A549 (cell line): ENCODE measurements around the gene PLXND1. TPM values are rescaled to one million over a fixed set of nuclear protein-coding genes. Genes with fewer than 3 reads are reported as not detected.

Experiments used
- ATAC-seq, 2 experiments: fragments of 200-7000 bp in 1 of 2; fragments of >200 bp in 1 of 2; cut with Nextera tagmentation in 1 of 2; cut with Tn5 transposase in 1 of 2; 3 replicates each; pipeline versions ENCODE4 v1.8.0 to v1.9.1; 2018 to 2020; ENCODE audit warnings: mild to moderate bottlenecking in 1 of 2, moderate library complexity in 1 of 2
- CTCF ChIA-PET: fragments of 300-600 bp; sonication (Branson Sonifier 250); formaldehyde crosslinking; extraction: SDS; loops from one replicate; lab custom pipeline; 2021; ENCODE audit warnings: antibody characterized with exemption, inconsistent platforms; lab: Yijun Ruan, JAX
- POLR2A ChIA-PET: fragments of 350-600 bp; formaldehyde crosslinking; extraction: SDS; loops from one replicate; lab custom pipeline; 2021; ENCODE audit warnings: antibody characterized with exemption, inconsistent platforms; lab: Yijun Ruan, JAX
- DNase-seq, 2 experiments: peaks; one replicate each; pipeline versions ENCODE4 v3.0.0 to v3.0.0-alpha.2; 2011 to 2016; ENCODE audit warnings: low read depth in 1 of 2, low spot score in 1 of 2
- FAIRE-seq: peaks from 2 replicates; lab custom pipeline; 2011; peaks lifted over from hg19 to GRCh38; lab: Jason Lieb, UNC
- H3K27ac ChIP-seq, 2 experiments: fragments of >200 bp; sonication (Bioruptor Twin); formaldehyde crosslinking; 3 replicates each; pipeline ENCODE4 v1.5.1; 2016 to 2017
- H3K4me1 ChIP-seq: fragments of >200 bp; sonication (Bioruptor Twin); formaldehyde crosslinking; 3 replicates; pipeline ENCODE4 v1.6.1; 2016
- H3K4me2 ChIP-seq: fragments of >200 bp; sonication (Bioruptor Twin); formaldehyde crosslinking; 3 replicates; pipeline ENCODE4 v1.6.1; 2016
- H3K4me3 ChIP-seq: fragments of >200 bp; sonication (Bioruptor Twin); formaldehyde crosslinking; 3 replicates; pipeline ENCODE4 v1.5.1; 2016
- H3K9me3 ChIP-seq: fragments of >200 bp; sonication (Bioruptor Twin); formaldehyde crosslinking; 3 replicates; pipeline ENCODE4 v1.6.1; 2016
- ATOH8 ChIP-seq: fragments of 250-450 bp; sonication (Bioruptor Pico); IDR thresholded peaks from 2 replicates; pipeline ENCODE4 v1.5.0; 2020; ENCODE audit warnings: low read depth, mild to moderate bottlenecking, moderate library complexity
- BCL3 ChIP-seq: fragments of >200 bp; sonication (Bioruptor Twin); formaldehyde crosslinking; IDR thresholded peaks from 3 replicates; pipeline ENCODE4 v1.6.1; 2016
- BHLHE40 ChIP-seq: IDR thresholded peaks from 2 replicates; pipeline ENCODE4 v1.6.1; 2012; ENCODE audit warnings: low read depth, low read length, inconsistent platforms
- CHD2 ChIP-seq: fragments of 150-350 bp; IDR thresholded peaks from 2 replicates; pipeline ENCODE4 v1.6.1; 2014; ENCODE audit warnings: low read length; ENCODE audit not compliant: partially characterized antibody
- EHMT2 ChIP-seq: fragments of 200-600 bp; sonication (generic); IDR thresholded peaks from 2 replicates; pipeline ENCODE4 v1.6.1; 2016; ENCODE audit warnings: antibody characterized with exemption, low read depth, mild to moderate bottlenecking, moderate library complexity
- ELK1 ChIP-seq: fragments of 150-350 bp; IDR thresholded peaks from 2 replicates; pipeline ENCODE4 v1.6.1; 2014; ENCODE audit warnings: low read depth, mild to moderate bottlenecking, low read length
- EP300 ChIP-seq, 2 experiments: fragments of >200 bp; sonication (Bioruptor Twin); formaldehyde crosslinking; IDR thresholded peaks; 2 replicates in 1 of 2; 3 replicates in 1 of 2; pipeline ENCODE4 v1.6.1; 2016 to 2017
- FOSB ChIP-seq: fragments of 250-450 bp; sonication (Bioruptor Pico); IDR thresholded peaks from 2 replicates; pipeline ENCODE4 v1.5.0; 2020; ENCODE audit warnings: mild to moderate bottlenecking, moderate library complexity
- GATA3 ChIP-seq: IDR thresholded peaks from 2 replicates; pipeline ENCODE4 v1.6.1; 2012; ENCODE audit warnings: borderline replicate concordance
- JUN ChIP-seq, 2 experiments: fragments of >200 bp; sonication (Bioruptor Twin); formaldehyde crosslinking; IDR thresholded peaks; 2 replicates in 1 of 2; 3 replicates in 1 of 2; pipeline ENCODE4 v1.6.1; 2016 to 2017
- KDM5A ChIP-seq: fragments of 200-600 bp; sonication (generic); IDR thresholded peaks from 2 replicates; pipeline ENCODE4 v1.6.1; 2016; ENCODE audit warnings: antibody characterized with exemption, mild to moderate bottlenecking
- MAX ChIP-seq: IDR thresholded peaks from 2 replicates; pipeline ENCODE4 v1.6.1; 2012
- MYC ChIP-seq: IDR thresholded peaks from 2 replicates; pipeline ENCODE4 v1.6.1; 2012; ENCODE audit warnings: mild to moderate bottlenecking, inconsistent platforms, low read length, improper control_type of control experiment, borderline replicate concordance
- NFE2L2 ChIP-seq: fragments of 150-350 bp; conservative IDR thresholded peaks from 2 replicates; pipeline ENCODE4 v1.6.1; 2014; ENCODE audit warnings: low read length
- PBX3 ChIP-seq: IDR thresholded peaks from 2 replicates; pipeline ENCODE4 v1.6.1; 2012
- PHF8 ChIP-seq: fragments of 200-600 bp; sonication (generic); IDR thresholded peaks from 2 replicates; pipeline ENCODE4 v1.6.1; 2016; ENCODE audit warnings: low read depth, mild to moderate bottlenecking, antibody characterized with exemption, moderate library complexity, borderline replicate concordance
- POLR2A ChIP-seq: IDR thresholded peaks from 2 replicates; pipeline ENCODE4 v1.6.1; 2012; ENCODE audit warnings: mild to moderate bottlenecking, low read length
- POLR2AphosphoS2 ChIP-seq: conservative IDR thresholded peaks from 2 replicates; pipeline ENCODE4 v1.6.1; 2012; ENCODE audit warnings: low read length, improper control_type of control experiment, inconsistent platforms
- RARB ChIP-seq: fragments of 250-450 bp; sonication (Bioruptor Pico); IDR thresholded peaks from 2 replicates; pipeline ENCODE4 v1.8.0; 2021; ENCODE audit warnings: mild to moderate bottlenecking, moderate library complexity
- RCOR1 ChIP-seq: fragments of 150-350 bp; IDR thresholded peaks from 2 replicates; pipeline ENCODE4 v1.6.1; 2014; ENCODE audit warnings: antibody characterized with exemption, low read length, low read depth
- REST ChIP-seq: fragments of 200-600 bp; sonication (generic); IDR thresholded peaks from 2 replicates; pipeline ENCODE4 v1.6.1; 2016; ENCODE audit warnings: antibody characterized with exemption, mild to moderate bottlenecking, moderate library complexity
- RFX5 ChIP-seq: fragments of 450-650 bp; IDR thresholded peaks from 2 replicates; pipeline ENCODE4 v1.7.1; 2014; ENCODE audit warnings: antibody characterized with exemption, mild to moderate bottlenecking, moderate library complexity
- SMC3 ChIP-seq: fragments of >200 bp; sonication (Bioruptor Twin); formaldehyde crosslinking; IDR thresholded peaks from 3 replicates; pipeline ENCODE4 v1.6.1; 2018; ENCODE audit warnings: inconsistent platforms
- SREBF2 ChIP-seq: fragments of 450-650 bp; IDR thresholded peaks from 2 replicates; pipeline ENCODE4 v1.6.1; 2014; ENCODE audit warnings: mild to moderate bottlenecking, moderate library complexity
- ZC3H11A ChIP-seq: fragments of 450-650 bp; IDR thresholded peaks from 2 replicates; pipeline ENCODE4 v1.6.1; 2014; ENCODE audit warnings: antibody characterized with exemption, mild to moderate bottlenecking
- ZNF302 ChIP-seq: fragments of 250-450 bp; sonication (Bioruptor Pico); IDR thresholded peaks from 2 replicates; pipeline ENCODE4 v1.9.0; 2021; ENCODE audit warnings: inconsistent platforms, mild to moderate bottlenecking, moderate library complexity
- WGBS: methylation state at CpG from one replicate; pipeline ENCODE4 v1.1.6; 2017; ENCODE audit errors: missing lambda C conversion rate; 5-methylcytosine and 5-hydroxymethylcytosine counted together
- polyA plus RNA-seq, 4 experiments: library from polyadenylated mRNA; depleted of rRNA in 3 of 4; stranded (reverse); fragments of >200 nt; fragmentation: RNase III in 1 of 4; extraction: RNeasy Plus Mini Kit Qiagen cat#74134 plus additional on column Dnase treatment in 1 of 4; gene quantifications; 2 replicates in 3 of 4; 3 replicates in 1 of 4; pipeline ENCODE4 v1.2.3, GENCODE V29; 2011 to 2017

PLXND1 gene
- polyA plus RNA-seq, 2 of the 4 experiments (the other 2 are of a cell fraction): 26.8 to 72.6 TPM

- no peaks in the 10 kb centered on the region for H3K9me3 ChIP-seq
- DNase-seq (no peak), ATAC-seq (no peak), FAIRE-seq (no peak)
- no peak overlapping the region for H3K4me2 ChIP-seq
- 89% methylated on average over 8 of the region's 8 CpGs for WGBS
- ChIA-PET POLR2A (no interaction called here), CTCF (interaction anchor here (1.4 kb wide), 1 partner anchor 21 kb away, joined by 3 read pairs; no protein-coding TSS in a partner anchor)
- no peaks in the 10 kb centered on the region for H3K4me1 ChIP-seq
- no peak overlapping the region for H3K27ac ChIP-seq
- H3K4me3 ChIP-seq: no peak overlapping the region
- TF ChIP-seq POLR2AphosphoS2: no peak
- no peak for TF ChIP-seq EP300 (IDR thresholded peaks at IDR 0.05)
- no peak for TF ChIP-seq ZC3H11A
- TF ChIP-seq MAX: no peak
- no peak for TF ChIP-seq PHF8
- no peak for TF ChIP-seq SMC3
- no peak for TF ChIP-seq POLR2A
- no peak for TF ChIP-seq RARB
- TF ChIP-seq KDM5A: no peak
- TF ChIP-seq RCOR1: no peak
- TF ChIP-seq SREBF2: no peak
- no peak for TF ChIP-seq JUN (IDR thresholded peaks at IDR 0.05)
- TF ChIP-seq ZNF302 (CRISPR knock-in tag): no peak
- TF ChIP-seq RFX5: no peak
Measured at GRCh38 chr3:129513705-129514104, 92.8 kb downstream of the PLXND1 start.

- no peaks in the 10 kb centered on the region for H3K4me1 ChIP-seq
- ATAC-seq (no peak), FAIRE-seq (no peak), DNase-seq (no peak)
- TF ChIP-seq FOSB (CRISPR knock-in tag) (no peak), SREBF2 (no peak)
- H3K9me3 ChIP-seq: no peaks in the 10 kb centered on the region
- ChIA-PET CTCF (no interaction called here), POLR2A (no interaction called here)
- H3K27ac ChIP-seq: no peak overlapping the region
- H3K4me2 ChIP-seq: no peak overlapping the region
- H3K4me3 ChIP-seq: no peak overlapping the region
Measured at GRCh38 chr3:129512595-129512994, 93.9 kb downstream of the PLXND1 start.

GRCh38 chr3:129507181-129507831 is 99.2 kb downstream of the PLXND1 start:
- ATAC-seq (no peak), DNase-seq (no peak), FAIRE-seq (no peak)
- ChIA-PET CTCF (no interaction called here), POLR2A (no interaction called here)
- Histone ChIP-seq H3K9me3 (no peaks in the 10 kb centered on the region), H3K4me3 (no peak overlapping the region), H3K27ac (no peak overlapping the region), H3K4me2 (no peak overlapping the region), H3K4me1 (no peaks in the 10 kb centered on the region)
- 86% methylated on average over 8 of the region's 9 CpGs for WGBS
- no peak for TF ChIP-seq BCL3
- TF ChIP-seq BHLHE40: no peak
- TF ChIP-seq MYC: no peak
- no peak for TF ChIP-seq GATA3
- TF ChIP-seq NFE2L2: no peak
- no peak for TF ChIP-seq ATOH8
- no peak for TF ChIP-seq CHD2
- TF ChIP-seq PBX3: no peak
- no peak for TF ChIP-seq EHMT2
- no peak for TF ChIP-seq ELK1
- TF ChIP-seq ZNF302 (CRISPR knock-in tag): no peak
- no peak for TF ChIP-seq REST
- TF ChIP-seq RCOR1: no peak
